Measurements from ENCODE around the gene NFKBIZ. TPM values are rescaled to one million over a fixed set of nuclear protein-coding genes. Genes with fewer than 3 reads are reported as not detected.
A peak's percentile ranks its signal among the peaks of the same experiment; 100 is the strongest.

Gene NFKBIZ
- total RNA-seq, 4 donors from 2014 or later, result 37.5 to 132 (median 56.9) TPM

- peaks cover 5 to 7% of the 10 kb centered on the region in 2 donors for H3K4me1 ChIP-seq
- no peaks in the 10 kb centered on the region for H3K9me3 ChIP-seq
- no peak for DNase-seq
- no peaks in the 10 kb centered on the region for H3K27me3 ChIP-seq
- no peak overlapping the region for H3K27ac ChIP-seq
- TF ChIP-seq, protein P1, sequence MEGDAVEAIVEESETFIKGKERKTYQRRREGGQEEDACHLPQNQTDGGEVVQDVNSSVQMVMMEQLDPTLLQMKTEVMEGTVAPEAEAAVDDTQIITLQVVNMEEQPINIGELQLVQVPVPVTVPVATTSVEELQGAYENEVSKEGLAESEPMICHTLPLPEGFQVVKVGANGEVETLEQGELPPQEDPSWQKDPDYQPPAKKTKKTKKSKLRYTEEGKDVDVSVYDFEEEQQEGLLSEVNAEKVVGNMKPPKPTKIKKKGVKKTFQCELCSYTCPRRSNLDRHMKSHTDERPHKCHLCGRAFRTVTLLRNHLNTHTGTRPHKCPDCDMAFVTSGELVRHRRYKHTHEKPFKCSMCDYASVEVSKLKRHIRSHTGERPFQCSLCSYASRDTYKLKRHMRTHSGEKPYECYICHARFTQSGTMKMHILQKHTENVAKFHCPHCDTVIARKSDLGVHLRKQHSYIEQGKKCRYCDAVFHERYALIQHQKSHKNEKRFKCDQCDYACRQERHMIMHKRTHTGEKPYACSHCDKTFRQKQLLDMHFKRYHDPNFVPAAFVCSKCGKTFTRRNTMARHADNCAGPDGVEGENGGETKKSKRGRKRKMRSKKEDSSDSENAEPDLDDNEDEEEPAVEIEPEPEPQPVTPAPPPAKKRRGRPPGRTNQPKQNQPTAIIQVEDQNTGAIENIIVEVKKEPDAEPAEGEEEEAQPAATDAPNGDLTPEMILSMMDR (IDR thresholded peaks at IDR 0.05), result no peak
- TF ChIP-seq POLR2A (IDR thresholded peaks at IDR 0.05), result no peak
- no peak overlapping the region for H3K4me3 ChIP-seq (replicated peaks in 1 of 3)
- H3K36me3 ChIP-seq, result no peaks in the 10 kb centered on the region
- intact Hi-C loops (cut with DNase I), result no loop called here
- 93 to 95% methylated on average over 2 of the region's 2 CpGs for WGBS, 2 donors
Measured at GRCh38 chr3:101845425-101845824, 3.9 kb upstream of the NFKBIZ start.

GRCh38 chr3:101846709-101847108, 2.6 kb upstream of the NFKBIZ start:
- no peak overlapping the region for H3K27ac ChIP-seq
- no peak for DNase-seq
- no peak overlapping the region for H3K4me3 ChIP-seq (replicated peaks in 1 of 3)
- WGBS, 2 donors, result 96 to 97% methylated on average over 2 of the region's 2 CpGs
- H3K27me3 ChIP-seq, result no peaks in the 10 kb centered on the region
- peaks cover 7% of the 10 kb centered on the region in 2 donors for H3K4me1 ChIP-seq
- H3K9me3 ChIP-seq, result no peaks in the 10 kb centered on the region
- no peak for TF ChIP-seq POLR2A (IDR thresholded peaks at IDR 0.05)
- TF ChIP-seq, protein P1 (IDR thresholded peaks at IDR 0.05), result no peak
- no peaks in the 10 kb centered on the region for H3K36me3 ChIP-seq
- intact Hi-C loops (cut with DNase I), result no loop called here

GRCh38 chr3:101847328-101847727, 2.0 kb upstream of the NFKBIZ start:
- peaks cover 1 to 3% of the 10 kb centered on the region in 2 donors for H3K36me3 ChIP-seq

DNA sequence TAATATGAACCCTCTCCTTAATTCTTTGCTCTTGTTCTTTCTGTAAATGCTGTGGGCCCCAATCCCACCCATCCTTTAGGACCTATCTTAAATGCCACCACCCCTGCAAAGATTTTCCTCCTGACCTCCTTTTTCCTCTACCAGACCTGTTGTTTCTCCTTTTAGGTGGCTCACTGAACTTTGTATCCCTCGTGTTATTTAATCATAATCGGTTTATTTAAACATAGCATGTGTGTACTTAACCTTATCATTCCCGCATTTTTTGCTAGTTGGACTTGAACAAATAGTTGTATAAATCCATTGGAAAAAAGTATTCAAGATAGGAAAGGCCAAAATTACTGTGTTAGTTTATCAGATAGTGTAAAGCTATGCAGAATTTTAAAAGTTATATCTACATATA, 988 bp upstream of the NFKBIZ start:
- peak overlapping the region; percentile 96 to 99 (median 96) for H3K27ac ChIP-seq
- TF ChIP-seq, protein P1 (IDR thresholded peaks at IDR 0.05), result no peak
- no peak for TF ChIP-seq POLR2A (IDR thresholded peaks at IDR 0.05)
- peaks cover 11 to 14% of the 10 kb centered on the region in 2 donors for H3K4me1 ChIP-seq
- H3K27me3 ChIP-seq, result no peaks in the 10 kb centered on the region
- intact Hi-C loops (cut with DNase I), result no loop called here
- H3K9me3 ChIP-seq, result no peaks in the 10 kb centered on the region
- no peak overlapping the region for H3K4me3 ChIP-seq (replicated peaks in 1 of 3)
- peaks cover 11 to 13% of the 10 kb centered on the region in 2 donors for H3K36me3 ChIP-seq
- no peak for DNase-seq
- 33 to 38% methylated on average over 3 of the region's 3 CpGs for WGBS, 2 donors

More at GRCh38 chr3:101847328-101847727, 2.0 kb upstream of the NFKBIZ start:
- intact Hi-C loops (cut with DNase I), result no loop called here
- H3K4me3 ChIP-seq (replicated peaks in 1 of 3), result no peak overlapping the region
- no peak overlapping the region for H3K27ac ChIP-seq
- WGBS, 2 donors, result 56% methylated on average over 3 of the region's 3 CpGs
- no peak for DNase-seq
- H3K4me1 ChIP-seq, result peaks cover 7 to 13% of the 10 kb centered on the region in 2 donors
- TF ChIP-seq, protein P1 (IDR thresholded peaks at IDR 0.05), result no peak
- no peak for TF ChIP-seq POLR2A (IDR thresholded peaks at IDR 0.05)
- H3K27me3 ChIP-seq, result no peaks in the 10 kb centered on the region
- H3K9me3 ChIP-seq, result no peaks in the 10 kb centered on the region

- WGBS, 2 donors, result 0 to 1% methylated on average over 9 to 11 of the region's 67 CpGs
- H3K27ac ChIP-seq, result peak overlapping the region; percentile 96 to 99 (median 96)
- TF ChIP-seq POLR2A (IDR thresholded peaks at IDR 0.05), result no peak
- TF ChIP-seq, protein P1 (IDR thresholded peaks at IDR 0.05), result peak in 1 of 6 experiments; percentile 12
- peak; percentile 57 to 59 for DNase-seq
- no peaks in the 10 kb centered on the region for H3K27me3 ChIP-seq
- H3K4me3 ChIP-seq (replicated peaks in 1 of 3), result peak overlapping the region; percentile 73 to 96 (median 95)
- no peaks in the 10 kb centered on the region for H3K9me3 ChIP-seq
- peaks cover 26 to 27% of the 10 kb centered on the region in 2 donors for H3K36me3 ChIP-seq
- H3K4me1 ChIP-seq, result peaks cover 13 to 14% of the 10 kb centered on the region in 2 donors
- intact Hi-C loops (cut with DNase I), result no loop called here
Measured at GRCh38 chr3:101849714-101850245, 466 bp downstream of the NFKBIZ start.

Measured in thyroid gland (tissue), 4 donors.